Measurements from ENCODE around the gene CYP4A22.
"Not testable (repeated sequence)": the region's sequence is repeated elsewhere in the genome, so short reads cannot be mapped to it uniquely, and the experiment has no call there.

Gene CYP4A22

GRCh38 chr1:47128854-47129253 is 8.4 kb upstream of the CYP4A22 start:
- H3K4me1 ChIP-seq (ENCODE audit: insufficient read depth, low read length); H3K9ac ChIP-seq (ENCODE audit: low read depth, low read length); H3K9me3 ChIP-seq (ENCODE audit: insufficient read depth, low read depth, low read length); H3K4me3 ChIP-seq (ENCODE audit: low read length); H3K27ac ChIP-seq (ENCODE audit: low read length); H3K27me3 ChIP-seq (ENCODE audit: insufficient read depth, low read length); H3K36me3 ChIP-seq (ENCODE audit: insufficient read depth, low read depth, low read length): not testable (repeated sequence)

GRCh38 chr1:47129489-47130230 is 7.6 kb upstream of the CYP4A22 start:
- not testable (repeated sequence) for H3K9me3 ChIP-seq (ENCODE audit: insufficient read depth, low read depth, low read length); H3K4me1 ChIP-seq (ENCODE audit: insufficient read depth, low read length); H3K27me3 ChIP-seq (ENCODE audit: insufficient read depth, low read length); H3K36me3 ChIP-seq (ENCODE audit: insufficient read depth, low read depth, low read length); H3K9ac ChIP-seq (ENCODE audit: low read depth, low read length); H3K27ac ChIP-seq (ENCODE audit: low read length)
- peak overlapping the region; percentile 32; the same call in 1 of the 2 replicates for H3K4me3 ChIP-seq (ENCODE audit: low read length)

GRCh38 chr1:47132665-47133064 is 4.6 kb upstream of the CYP4A22 start:
- H3K36me3 ChIP-seq (ENCODE audit: insufficient read depth, low read depth, low read length); H3K9me3 ChIP-seq (ENCODE audit: insufficient read depth, low read depth, low read length); H3K4me1 ChIP-seq (ENCODE audit: insufficient read depth, low read length); H3K27me3 ChIP-seq (ENCODE audit: insufficient read depth, low read length); H3K27ac ChIP-seq (ENCODE audit: low read length); H3K4me3 ChIP-seq (ENCODE audit: low read length); H3K9ac ChIP-seq (ENCODE audit: low read depth, low read length): not testable (repeated sequence)

- Histone ChIP-seq H3K36me3 (ENCODE audit: insufficient read depth, low read depth, low read length) (no peaks in the 10 kb centered on the region), H3K9me3 (ENCODE audit: insufficient read depth, low read depth, low read length) (no peaks in the 10 kb centered on the region), H3K4me1 (ENCODE audit: insufficient read depth, low read length) (no peaks in the 10 kb centered on the region), H3K27ac (ENCODE audit: low read length) (no peak overlapping the region), H3K27me3 (ENCODE audit: insufficient read depth, low read length) (no peaks in the 10 kb centered on the region), H3K9ac (ENCODE audit: low read depth, low read length) (no peak overlapping the region), H3K4me3 (ENCODE audit: low read length) (no peak overlapping the region)
These were observed 829 bp downstream of the CYP4A22 start for GRCh38 chr1:47137925-47138615.

- not testable (repeated sequence) for H3K4me1 ChIP-seq (ENCODE audit: insufficient read depth, low read length); H3K27ac ChIP-seq (ENCODE audit: low read length); H3K9ac ChIP-seq (ENCODE audit: low read depth, low read length); H3K4me3 ChIP-seq (ENCODE audit: low read length); H3K36me3 ChIP-seq (ENCODE audit: insufficient read depth, low read depth, low read length); H3K9me3 ChIP-seq (ENCODE audit: insufficient read depth, low read depth, low read length); H3K27me3 ChIP-seq (ENCODE audit: insufficient read depth, low read length)
These were observed 3.1 kb downstream of the CYP4A22 start for GRCh38 chr1:47140358-47140757.

- not testable (repeated sequence) for H3K27ac ChIP-seq (ENCODE audit: low read length); H3K36me3 ChIP-seq (ENCODE audit: insufficient read depth, low read depth, low read length); H3K27me3 ChIP-seq (ENCODE audit: insufficient read depth, low read length); H3K4me1 ChIP-seq (ENCODE audit: insufficient read depth, low read length); H3K9me3 ChIP-seq (ENCODE audit: insufficient read depth, low read depth, low read length); H3K9ac ChIP-seq (ENCODE audit: low read depth, low read length); H3K4me3 ChIP-seq (ENCODE audit: low read length)
These were observed 6.4 kb downstream of the CYP4A22 start for GRCh38 chr1:47143654-47144053.

- not testable (repeated sequence) for H3K36me3 ChIP-seq (ENCODE audit: insufficient read depth, low read depth, low read length); H3K27ac ChIP-seq (ENCODE audit: low read length); H3K27me3 ChIP-seq (ENCODE audit: insufficient read depth, low read length); H3K4me1 ChIP-seq (ENCODE audit: insufficient read depth, low read length); H3K9ac ChIP-seq (ENCODE audit: low read depth, low read length); H3K9me3 ChIP-seq (ENCODE audit: insufficient read depth, low read depth, low read length); H3K4me3 ChIP-seq (ENCODE audit: low read length)
These were observed 9.3 kb downstream of the CYP4A22 start for GRCh38 chr1:47146495-47146894.

GRCh38 chr1:47147047-47147785 is 10.0 kb downstream of the CYP4A22 start:
- Histone ChIP-seq H3K27ac (ENCODE audit: low read length) (no peak overlapping the region), H3K36me3 (ENCODE audit: insufficient read depth, low read depth, low read length) (no peaks in the 10 kb centered on the region), H3K4me3 (ENCODE audit: low read length) (no peak overlapping the region), H3K9ac (ENCODE audit: low read depth, low read length) (no peak overlapping the region), H3K4me1 (ENCODE audit: insufficient read depth, low read length) (no peaks in the 10 kb centered on the region), H3K9me3 (ENCODE audit: insufficient read depth, low read depth, low read length) (no peaks in the 10 kb centered on the region), H3K27me3 (ENCODE audit: insufficient read depth, low read length) (no peaks in the 10 kb centered on the region)

GRCh38 chr1:47149162-47149561 is 11.9 kb downstream of the CYP4A22 start:
- H3K4me3 ChIP-seq (ENCODE audit: low read length); H3K36me3 ChIP-seq (ENCODE audit: insufficient read depth, low read depth, low read length); H3K9ac ChIP-seq (ENCODE audit: low read depth, low read length); H3K9me3 ChIP-seq (ENCODE audit: insufficient read depth, low read depth, low read length); H3K27me3 ChIP-seq (ENCODE audit: insufficient read depth, low read length); H3K27ac ChIP-seq (ENCODE audit: low read length); H3K4me1 ChIP-seq (ENCODE audit: insufficient read depth, low read length): not testable (repeated sequence)

GRCh38 chr1:47156457-47156856 is 19.2 kb downstream of the CYP4A22 start:
- H3K9me3 ChIP-seq (ENCODE audit: insufficient read depth, low read depth, low read length); H3K9ac ChIP-seq (ENCODE audit: low read depth, low read length); H3K36me3 ChIP-seq (ENCODE audit: insufficient read depth, low read depth, low read length); H3K4me3 ChIP-seq (ENCODE audit: low read length); H3K27ac ChIP-seq (ENCODE audit: low read length); H3K27me3 ChIP-seq (ENCODE audit: insufficient read depth, low read length); H3K4me1 ChIP-seq (ENCODE audit: insufficient read depth, low read length): not testable (repeated sequence)

- H3K9me3 ChIP-seq (ENCODE audit: insufficient read depth, low read depth, low read length); H3K4me1 ChIP-seq (ENCODE audit: insufficient read depth, low read length); H3K27me3 ChIP-seq (ENCODE audit: insufficient read depth, low read length); H3K4me3 ChIP-seq (ENCODE audit: low read length); H3K27ac ChIP-seq (ENCODE audit: low read length); H3K9ac ChIP-seq (ENCODE audit: low read depth, low read length); H3K36me3 ChIP-seq (ENCODE audit: insufficient read depth, low read depth, low read length): not testable (repeated sequence)
These were observed 20.7 kb downstream of the CYP4A22 start for GRCh38 chr1:47157957-47158356.

- Histone ChIP-seq H3K9me3 (ENCODE audit: insufficient read depth, low read depth, low read length) (0 out of 2 replicates have a peak, but pooled peaks cover 7% of the 10 kb centered on the region), H3K27me3 (ENCODE audit: insufficient read depth, low read length) (no peaks in the 10 kb centered on the region), H3K36me3 (ENCODE audit: insufficient read depth, low read depth, low read length) (no peaks in the 10 kb centered on the region), H3K4me3 (ENCODE audit: low read length) (no peak overlapping the region), H3K9ac (ENCODE audit: low read depth, low read length) (no peak overlapping the region), H3K27ac (ENCODE audit: low read length) (no peak overlapping the region), H3K4me1 (ENCODE audit: insufficient read depth, low read length) (no peaks in the 10 kb centered on the region)
These were observed 23.5 kb downstream of the CYP4A22 start for GRCh38 chr1:47160716-47161115.
